Measurements from ENCODE around the gene ANO1. TPM values are rescaled to one million over a fixed set of nuclear protein-coding genes. Genes with fewer than 3 reads are reported as not detected.

Gene ANO1
- polyA plus RNA-seq, 4 donors = 13.4 to 47.0 (median 15.2) TPM

GRCh38 chr11:70092959-70093715, 15.0 kb downstream of the ANO1 start:
- peak; percentile 70 to 82 (median 78) for DNase-seq (ENCODE audit: low read depth in 4 of 4, low spot score in 3 of 4)

GRCh38 chr11:70095541-70096252, 17.6 kb downstream of the ANO1 start:
- DNase-seq (ENCODE audit: low read depth in 4 of 4, low spot score in 3 of 4) = no peak

GRCh38 chr11:70097783-70098563, 19.9 kb downstream of the ANO1 start:
- DNase-seq (ENCODE audit: low read depth in 4 of 4, low spot score in 3 of 4) = no peak

GRCh38 chr11:70098936-70099335, 20.8 kb downstream of the ANO1 start:
- DNase-seq (ENCODE audit: low read depth in 4 of 4, low spot score in 3 of 4) = no peak

- no peak for DNase-seq (ENCODE audit: low read depth in 4 of 4, low spot score in 3 of 4)
These were observed 21.6 kb downstream of the ANO1 start for GRCh38 chr11:70099578-70100279.

- no peak for DNase-seq (ENCODE audit: low read depth in 4 of 4, low spot score in 3 of 4)
These were observed 22.1 kb downstream of the ANO1 start for GRCh38 chr11:70100280-70100603.

- DNase-seq (ENCODE audit: low read depth in 4 of 4, low spot score in 3 of 4) = no peak
These were observed 22.7 kb downstream of the ANO1 start for GRCh38 chr11:70100791-70101190.

GRCh38 chr11:70103256-70103975, 25.3 kb downstream of the ANO1 start:
- no peak for DNase-seq (ENCODE audit: low read depth in 4 of 4, low spot score in 3 of 4)

GRCh38 chr11:70104419-70104818, 26.3 kb downstream of the ANO1 start:
- DNase-seq (ENCODE audit: low read depth in 4 of 4, low spot score in 3 of 4) = no peak

GRCh38 chr11:70104961-70105360, 26.8 kb downstream of the ANO1 start:
- no peak for DNase-seq (ENCODE audit: low read depth in 4 of 4, low spot score in 3 of 4)

- no peak for DNase-seq (ENCODE audit: low read depth in 4 of 4, low spot score in 3 of 4)
These were observed 27.2 kb downstream of the ANO1 start for GRCh38 chr11:70105369-70105754.

GRCh38 chr11:70105755-70106571, 27.8 kb downstream of the ANO1 start:
- DNase-seq (ENCODE audit: low read depth in 4 of 4, low spot score in 3 of 4) = no peak

GRCh38 chr11:70106757-70107156, 28.6 kb downstream of the ANO1 start:
- no peak for DNase-seq (ENCODE audit: low read depth in 4 of 4, low spot score in 3 of 4)

- no peak for DNase-seq (ENCODE audit: low read depth in 4 of 4, low spot score in 3 of 4)
These were observed 29.1 kb downstream of the ANO1 start for GRCh38 chr11:70107191-70107590.

GRCh38 chr11:70107756-70108155, 29.6 kb downstream of the ANO1 start:
- DNase-seq (ENCODE audit: low read depth in 4 of 4, low spot score in 3 of 4) = no peak

- DNase-seq (ENCODE audit: low read depth in 4 of 4, low spot score in 3 of 4) = no peak
These were observed 30.1 kb downstream of the ANO1 start for GRCh38 chr11:70108250-70108649.

GRCh38 chr11:70109006-70109405, 30.9 kb downstream of the ANO1 start:
- DNase-seq (ENCODE audit: low read depth in 4 of 4, low spot score in 3 of 4) = no peak

- DNase-seq (ENCODE audit: low read depth in 4 of 4, low spot score in 3 of 4) = no peak
These were observed 31.8 kb downstream of the ANO1 start for GRCh38 chr11:70109903-70110302.

GRCh38 chr11:70110538-70111055, 32.5 kb downstream of the ANO1 start:
- no peak for DNase-seq (ENCODE audit: low read depth in 4 of 4, low spot score in 3 of 4)

Measured in left renal pelvis (tissue), 4 donors.